SH-SY5Y (cell line): Measurements from ENCODE around the gene ZNF8.

Experiments used
- GATA2 ChIP-seq: IDR thresholded peaks from 2 replicates; pipeline ENCODE4 v1.6.1; 2011; ENCODE audit warnings: mild to moderate bottlenecking, low read depth, low read length
- GATA3 ChIP-seq: IDR thresholded peaks from 2 replicates; pipeline ENCODE4 v1.6.1; 2011; ENCODE audit warnings: low read depth, mild to moderate bottlenecking, low read length, moderate library complexity

DNA sequence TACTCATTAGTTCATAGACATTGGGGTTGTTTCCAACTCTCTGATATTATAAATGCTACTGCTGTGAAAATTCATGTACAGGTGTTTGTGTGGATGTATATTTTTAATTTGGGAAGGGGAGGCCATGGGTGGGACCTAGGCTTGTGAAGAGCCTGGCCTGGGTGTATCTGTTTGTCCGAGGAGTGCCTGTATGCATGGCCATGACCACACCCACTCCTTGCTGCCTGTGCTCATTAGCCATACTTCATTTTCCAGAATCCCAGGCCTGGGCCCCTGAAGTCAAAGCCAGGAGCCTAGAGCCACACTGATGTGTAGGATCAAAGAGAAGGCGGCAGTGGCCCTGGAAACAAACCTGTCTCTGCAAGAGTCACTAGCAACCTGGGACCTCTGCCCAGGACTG is 36.8 kb downstream of the ZNF8 start:
- TF ChIP-seq GATA3 (no peak), GATA2 (no peak)
